K562 (cell line): ENCODE results near the gene PIAS3. TPM values are rescaled to one million over a fixed set of nuclear protein-coding genes. Genes with fewer than 3 reads are reported as not detected.
A peak's percentile ranks its signal among the peaks of the same experiment; 100 is the strongest.

Experiments
- ARID1B ChIP-seq: fragments of 450-650 bp; IDR thresholded peaks from 2 replicates; pipeline ENCODE4 v1.6.1; 2016; ENCODE audit warnings: antibody characterized with exemption, mild to moderate bottlenecking, inconsistent platforms
- COPS2 ChIP-seq: fragments of 450-650 bp; conservative IDR thresholded peaks from 2 replicates; pipeline ENCODE4 v1.6.1; 2016; ENCODE audit warnings: mild to moderate bottlenecking, moderate library complexity
- CREB3L1 ChIP-seq: fragments of 450-650 bp; IDR thresholded peaks from 2 replicates; pipeline ENCODE4 v1.6.1; 2014; ENCODE audit warnings: low read depth, mild to moderate bottlenecking, moderate library complexity, borderline replicate concordance
- EWSR1 ChIP-seq: fragments of 450-650 bp; IDR thresholded peaks from 2 replicates; pipeline ENCODE4 v1.6.1; 2018; ENCODE audit warnings: borderline replicate concordance, mild to moderate bottlenecking, low read depth, moderate library complexity; ENCODE audit not compliant: partially characterized antibody
- GABPB2 ChIP-seq: fragments of 250-450 bp; sonication (Bioruptor Pico); conservative IDR thresholded peaks from 2 replicates; pipeline ENCODE4 v1.5.1; 2021; ENCODE audit warnings: mild to moderate bottlenecking
- GTF2A2 ChIP-seq: IDR thresholded peaks from 2 replicates; pipeline ENCODE4 v1.6.1; 2016; ENCODE audit warnings: mild to moderate bottlenecking, missing genetic modification characterization, missing compliant biosample characterization
- ILF3 ChIP-seq: fragments of 450-650 bp; IDR thresholded peaks from 2 replicates; pipeline ENCODE4 v1.6.1; 2018; ENCODE audit warnings: antibody characterized with exemption, mild to moderate bottlenecking, moderate library complexity, borderline replicate concordance
- KAT7 ChIP-seq: sonication (generic); formaldehyde crosslinking; IDR thresholded peaks from 2 replicates; pipeline ENCODE4 v1.8.0; 2022; ENCODE audit warnings: missing genetic modification reagents, mild to moderate bottlenecking, borderline replicate concordance
- MCM3 ChIP-seq: fragments of 450-650 bp; IDR thresholded peaks from 2 replicates; pipeline ENCODE4 v1.6.1; 2016
- MLX ChIP-seq, 2 experiments: fragments of 450-650 bp in 1 of 2; sonication (generic) in 1 of 2; formaldehyde crosslinking; conservative IDR thresholded peaks; 2 replicates each; pipeline versions ENCODE4 v1.4.0 to v1.8.1; 2020 to 2022; ENCODE audit warnings: mild to moderate bottlenecking in 1 of 2, missing genetic modification reagents in 1 of 2
- MTA2 ChIP-seq: fragments of 450-650 bp; IDR thresholded peaks from 2 replicates; pipeline ENCODE4 v1.6.1; 2016; ENCODE audit warnings: low read depth
- OTX1 ChIP-seq: fragments of 450-650 bp; formaldehyde crosslinking; IDR thresholded peaks from 2 replicates; pipeline ENCODE4 v1.4.0; 2022; ENCODE audit warnings: mild to moderate bottlenecking
- PCBP1 ChIP-seq: fragments of 200-400 bp; formaldehyde crosslinking; IDR thresholded peaks from 2 replicates; pipeline ENCODE4 v1.6.1; 2018; ENCODE audit warnings: mild to moderate bottlenecking, low read depth, low read length; ENCODE audit not compliant: poor library complexity, severe bottlenecking
- PKNOX1 ChIP-seq: fragments of 450-650 bp; IDR thresholded peaks from 2 replicates; pipeline ENCODE4 v1.6.1; 2016
- POLR2AphosphoS2 ChIP-seq: IDR thresholded peaks from 2 replicates; pipeline ENCODE4 v1.6.1; 2012; ENCODE audit warnings: low read length, improper control_type of control experiment
- PURB ChIP-seq: sonication (generic); formaldehyde crosslinking; IDR thresholded peaks from 2 replicates; pipeline ENCODE4 v1.9.0; 2021; ENCODE audit warnings: low read depth, mild to moderate bottlenecking, missing genetic modification reagents
- RBM34 ChIP-seq: fragments of 200-400 bp; formaldehyde crosslinking; IDR thresholded peaks from 2 replicates; pipeline ENCODE4 v1.6.1; 2018; ENCODE audit warnings: low read length, borderline replicate concordance; ENCODE audit not compliant: insufficient read depth
- RCOR1 ChIP-seq, 2 experiments: IDR thresholded peaks; 2 replicates each; pipeline ENCODE4 v1.6.1; 2012; ENCODE audit warnings: low read depth in 2 of 2, low read length in 2 of 2, borderline replicate concordance in 1 of 2, improper control_type of control experiment in 1 of 2
- SETDB1 ChIP-seq: IDR thresholded peaks from one replicate; pipeline ENCODE4 v1.6.1; 2012; ENCODE audit warnings: low read length, control low read depth, inconsistent platforms
- SMARCE1 ChIP-seq: fragments of 450-650 bp; IDR thresholded peaks from 2 replicates; pipeline ENCODE4 v1.7.1; 2016; ENCODE audit warnings: mild to moderate bottlenecking
- TFAM ChIP-seq: fragments of 250-450 bp; sonication (Bioruptor Pico); conservative IDR thresholded peaks from 2 replicates; pipeline ENCODE4 v1.5.0; 2021; ENCODE audit warnings: mild to moderate bottlenecking, moderate library complexity
- ZNF3 ChIP-seq: fragments of 250-450 bp; sonication (Bioruptor Pico); IDR thresholded peaks from 2 replicates; pipeline ENCODE4 v1.5.0; 2021; ENCODE audit warnings: mild to moderate bottlenecking, moderate library complexity
- ZNF586 ChIP-seq: fragments of 450-650 bp; formaldehyde crosslinking; conservative IDR thresholded peaks from 2 replicates; pipeline ENCODE4 v1.4.0; 2020; ENCODE audit warnings: mild to moderate bottlenecking, moderate library complexity
- polyA plus RNA-seq, 8 experiments: library from polyadenylated mRNA; depleted of rRNA in 4 of 8; stranded (reverse) in 5 of 8; unstranded in 3 of 8; fragments of >200 nt; fragmentation: Nextera tagmentation in 2 of 8; fragmentation: Illumina TruSeq in 1 of 8; extraction: Ambion mirVana in 2 of 8; extraction: Trizol in 1 of 8; gene quantifications; 2 replicates each; pipeline versions ENCODE4 v1.2.1 to v1.2.3, GENCODE V29; 2011 to 2014; ENCODE audit warnings: inconsistent platforms in 1 of 8, missing spikeins in 1 of 8
- total RNA-seq, 7 experiments: library from RNA; depleted of rRNA in 6 of 7; stranded (reverse); fragments of >200 nt in 6 of 7; fragmentation: Illumina TruSeq in 2 of 7; extraction: Trizol in 2 of 7; gene quantifications; 2 replicates each; pipeline versions ENCODE4 v1.2.1 to v1.2.3, GENCODE V29; 2011 to 2021; ENCODE audit warnings: low replicate concordance in 1 of 7
- TF ChIP-seq, protein P1 (sequence below), 2 experiments: fragments of 250-450 bp in 1 of 2; fragments of 450-650 bp in 1 of 2; sonication (Bioruptor Pico) in 1 of 2; IDR thresholded peaks; 2 replicates each; pipeline versions ENCODE4 v1.6.1 to v1.8.0; 2016 to 2021; ENCODE audit warnings: mild to moderate bottlenecking in 2 of 2, moderate library complexity in 2 of 2, missing compliant biosample characterization in 1 of 2, missing genetic modification characterization in 1 of 2
- TF ChIP-seq, protein P2 (sequence below): fragments of 200-800 bp; sonication (Bioruptor generic); IDR thresholded peaks from 2 replicates; pipeline ENCODE4 v1.6.1; 2017; ENCODE audit warnings: missing genetic modification characterization, missing compliant biosample characterization

The PIAS3 gene
- total and polyA plus RNA-seq, 9 of the 15 experiments (the other 6 are each of a cell fraction or from before 2014, with no cell fraction given): 1.1 to 25.6 (median 7.9) TPM

DNA sequence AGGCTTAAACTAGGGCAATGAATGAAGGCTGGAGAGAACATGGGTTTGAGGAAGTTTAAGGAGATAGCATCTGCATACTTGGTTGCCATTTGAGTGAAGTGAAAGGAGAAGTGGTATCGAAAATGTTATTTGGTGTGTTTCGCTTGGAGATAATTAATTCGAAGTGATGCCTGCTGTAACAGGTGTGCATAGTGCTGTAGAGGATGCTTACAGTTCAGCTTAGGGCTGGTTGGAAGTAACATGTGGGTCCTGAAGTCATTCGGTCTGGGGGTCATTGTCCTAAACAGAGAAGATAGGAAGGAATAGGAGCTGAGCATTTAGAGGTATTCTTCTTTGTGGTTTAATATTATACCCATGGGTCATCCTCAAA lies 13.8 kb downstream of the PIAS3 start (continued):
- TF ChIP-seq ZNF586 (CRISPR knock-in tag) (no peak), PURB (CRISPR knock-in tag) (no peak), GABPB2 (CRISPR knock-in tag) (no peak), SETDB1 (no peak), KAT7 (0 out of 2 replicates have a peak, but pooled peaks have one; percentile 9), ARID1B (peak; percentile 23; the same call in 1 of the 2 replicates), ZNF3 (CRISPR knock-in tag) (peak; percentile 49; the same call in 1 of the 2 replicates), RBM34 (no peak), PKNOX1 (peak; percentile 7; the same call in 1 of the 2 replicates), POLR2AphosphoS2 (no peak), ILF3 (no peak; the same call in 1 of the 2 replicates), GTF2A2 (no peak), EWSR1 (no peak), MCM3 (no peak), TFAM (CRISPR knock-in tag) (no peak), COPS2 (no peak), SMARCE1 (peak; percentile 29; the same call in 1 of the 2 replicates), MLX (CRISPR knock-in tag; conservative IDR thresholded peaks at IDR 0.05) (no peak), PCBP1 (no peak), RCOR1 (IDR thresholded peaks at IDR 0.05; ENCODE audit: borderline replicate concordance in 1 of 2, low read depth in 2 of 2, low read length in 2 of 2) (no peak), CREB3L1 (no peak), OTX1 (CRISPR knock-in tag) (no peak), MTA2 (0 out of 2 replicates have a peak, but pooled peaks have one; percentile 10)
- TF ChIP-seq, protein P1, sequence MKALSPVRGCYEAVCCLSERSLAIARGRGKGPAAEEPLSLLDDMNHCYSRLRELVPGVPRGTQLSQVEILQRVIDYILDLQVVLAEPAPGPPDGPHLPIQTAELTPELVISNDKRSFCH (CRISPR knock-in tag; IDR thresholded peaks at IDR 0.05): no peak
- TF ChIP-seq, protein P1 (tag; IDR thresholded peaks at IDR 0.05): no peak
- TF ChIP-seq, protein P2, sequence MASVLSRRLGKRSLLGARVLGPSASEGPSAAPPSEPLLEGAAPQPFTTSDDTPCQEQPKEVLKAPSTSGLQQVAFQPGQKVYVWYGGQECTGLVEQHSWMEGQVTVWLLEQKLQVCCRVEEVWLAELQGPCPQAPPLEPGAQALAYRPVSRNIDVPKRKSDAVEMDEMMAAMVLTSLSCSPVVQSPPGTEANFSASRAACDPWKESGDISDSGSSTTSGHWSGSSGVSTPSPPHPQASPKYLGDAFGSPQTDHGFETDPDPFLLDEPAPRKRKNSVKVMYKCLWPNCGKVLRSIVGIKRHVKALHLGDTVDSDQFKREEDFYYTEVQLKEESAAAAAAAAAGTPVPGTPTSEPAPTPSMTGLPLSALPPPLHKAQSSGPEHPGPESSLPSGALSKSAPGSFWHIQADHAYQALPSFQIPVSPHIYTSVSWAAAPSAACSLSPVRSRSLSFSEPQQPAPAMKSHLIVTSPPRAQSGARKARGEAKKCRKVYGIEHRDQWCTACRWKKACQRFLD (CRISPR knock-in tag): 0 out of 2 replicates have a peak, but pooled peaks have one; percentile 33
